Hippocampal formation (tissue), 2 donors: ENCODE results near the gene PSAP.

ENCODE experiments used
- DNase-seq, 2 donors: peaks; one replicate each; lab custom pipeline; 2025; lab: John Stamatoyannopoulos, UW

PSAP gene

DNA sequence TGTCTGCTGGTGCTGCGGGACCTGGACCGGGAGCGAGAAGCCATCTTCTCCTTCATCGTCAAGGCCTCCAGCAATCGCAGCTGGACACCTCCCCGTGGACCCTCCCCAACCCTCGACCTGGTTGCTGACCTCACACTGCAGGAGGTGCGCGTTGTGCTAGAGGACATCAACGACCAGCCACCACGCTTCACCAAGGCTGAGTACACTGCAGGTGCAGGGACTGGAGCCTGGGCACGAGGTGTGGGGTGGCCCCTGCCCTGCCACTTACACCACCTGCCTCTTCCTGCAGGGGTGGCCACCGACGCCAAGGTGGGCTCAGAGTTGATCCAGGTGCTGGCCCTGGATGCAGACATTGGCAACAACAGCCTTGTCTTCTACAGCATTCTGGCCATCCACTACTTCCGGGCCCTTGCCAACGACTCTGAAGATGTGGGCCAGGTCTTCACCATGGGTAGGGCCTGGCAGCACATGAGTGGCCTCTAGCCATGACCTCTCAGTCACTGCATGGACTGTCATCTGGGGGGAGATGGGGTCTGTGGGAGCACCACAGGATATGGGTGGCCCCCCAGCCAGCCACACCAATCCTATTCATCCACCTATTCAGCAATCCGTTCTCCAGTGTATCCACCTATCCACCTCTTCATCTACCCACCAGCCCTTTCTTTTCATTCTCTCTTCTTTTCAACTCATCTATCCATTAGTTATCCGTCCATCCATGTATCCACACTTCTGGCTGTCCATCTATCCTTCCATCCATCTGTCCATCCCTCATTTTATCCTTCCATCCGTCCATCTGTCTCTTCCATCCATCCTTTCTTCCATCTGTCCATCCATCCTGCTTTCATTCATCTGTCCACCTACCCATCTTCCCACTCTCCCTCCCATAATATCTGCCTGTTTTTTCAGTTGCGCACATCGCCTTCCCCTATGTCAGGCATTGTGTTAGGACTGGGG lies 43.2 kb downstream of the PSAP start:
- DNase-seq: no peak

DNA sequence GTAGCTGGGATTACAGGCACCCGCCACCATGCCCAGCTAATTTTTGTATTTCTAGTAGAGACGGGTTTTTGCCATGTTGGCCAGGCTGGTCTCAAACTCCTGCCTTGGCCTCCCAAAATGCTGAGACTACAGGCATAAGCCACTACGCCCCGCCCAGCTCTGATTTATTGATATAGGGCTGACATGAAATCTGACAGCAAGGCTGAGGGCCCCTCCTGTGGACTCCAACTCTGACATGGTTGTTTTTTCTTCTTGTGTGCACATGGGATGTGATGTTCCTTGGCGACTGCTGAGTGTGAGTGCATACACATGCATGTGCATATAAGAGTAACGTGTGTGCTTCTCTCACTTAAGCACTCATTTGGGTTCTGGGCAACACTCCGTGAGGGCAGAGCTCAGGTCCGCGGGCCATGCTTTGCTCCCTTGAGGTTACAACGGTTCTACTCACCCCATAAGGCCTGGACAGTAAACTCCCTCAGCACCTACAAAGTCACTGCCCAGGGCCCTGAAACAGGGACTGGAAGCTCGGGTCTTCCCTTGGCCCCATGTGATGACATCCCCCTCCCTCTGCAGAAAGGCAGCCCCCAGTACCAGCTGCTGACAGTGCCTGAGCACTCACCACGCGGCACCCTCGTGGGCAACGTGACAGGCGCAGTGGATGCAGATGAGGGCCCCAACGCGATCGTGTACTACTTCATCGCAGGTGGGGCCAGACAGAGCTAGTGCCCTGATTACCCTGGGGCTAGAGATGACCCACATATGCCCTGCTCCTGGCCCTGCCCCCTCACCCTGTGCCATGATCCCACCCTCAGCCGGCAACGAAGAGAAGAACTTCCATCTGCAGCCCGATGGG lies 44.1 kb downstream of the PSAP start:
- no peak for DNase-seq

DNA sequence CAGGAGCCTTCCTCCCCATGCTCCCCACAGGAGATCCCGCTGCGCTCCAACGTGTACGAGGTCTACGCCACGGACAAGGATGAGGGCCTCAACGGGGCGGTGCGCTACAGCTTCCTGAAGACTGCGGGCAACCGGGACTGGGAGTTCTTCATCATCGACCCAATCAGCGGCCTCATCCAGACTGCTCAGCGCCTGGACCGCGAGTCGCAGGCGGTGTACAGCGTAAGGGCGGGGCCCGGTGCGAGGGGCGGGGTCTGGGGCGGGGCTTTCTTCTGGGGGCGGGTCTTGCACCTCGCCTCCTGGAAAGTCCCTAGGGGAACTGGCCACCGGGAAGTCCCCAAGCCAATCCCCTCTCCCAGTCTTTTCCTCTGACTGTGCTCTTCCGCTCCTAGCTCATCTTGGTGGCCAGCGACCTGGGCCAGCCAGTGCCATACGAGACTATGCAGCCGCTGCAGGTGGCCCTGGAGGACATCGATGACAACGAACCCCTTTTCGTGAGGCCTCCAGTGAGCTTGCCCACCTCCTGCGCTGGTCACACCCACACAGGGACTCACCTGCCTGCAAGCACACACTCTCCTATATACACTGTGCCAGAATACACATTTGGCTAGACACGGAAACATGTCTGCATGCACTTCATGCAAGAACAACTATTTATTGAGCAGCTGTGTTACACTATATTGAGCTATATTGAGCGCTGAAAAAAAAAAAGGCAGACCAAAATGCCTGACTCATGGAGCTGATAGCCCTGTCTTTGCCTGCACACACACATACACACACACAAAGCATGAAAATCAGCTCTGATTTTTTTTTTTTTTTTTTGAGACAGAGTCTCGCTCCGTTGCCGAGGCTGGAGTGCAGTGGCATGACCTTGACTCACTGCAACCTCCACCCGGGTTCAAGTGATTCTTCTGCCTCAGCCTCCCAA lies 45.0 kb downstream of the PSAP start:
- DNase-seq: peak in 1 of 2 donors; percentile 22

DNA sequence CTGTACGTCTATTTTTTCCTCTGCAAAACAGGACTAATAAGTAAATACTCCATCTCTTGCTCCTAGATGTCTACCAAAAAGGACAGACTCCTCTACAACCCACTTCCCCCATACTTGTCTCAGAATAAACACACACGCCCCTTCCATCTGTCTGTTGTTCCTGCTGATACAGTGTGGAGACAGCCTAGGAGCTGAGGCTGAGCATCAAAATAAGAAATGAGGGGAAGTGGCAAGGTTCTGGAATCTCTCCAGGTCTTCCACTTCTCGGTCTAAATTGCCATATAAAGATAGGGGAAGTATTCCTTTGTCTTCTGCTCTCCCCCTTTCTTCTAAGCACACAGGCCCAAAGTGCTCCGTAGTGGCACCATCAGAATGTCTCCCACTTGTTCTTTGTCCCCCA lies 47.0 kb downstream of the PSAP start:
- DNase-seq: peak in 1 of 2 donors; percentile 37

DNA sequence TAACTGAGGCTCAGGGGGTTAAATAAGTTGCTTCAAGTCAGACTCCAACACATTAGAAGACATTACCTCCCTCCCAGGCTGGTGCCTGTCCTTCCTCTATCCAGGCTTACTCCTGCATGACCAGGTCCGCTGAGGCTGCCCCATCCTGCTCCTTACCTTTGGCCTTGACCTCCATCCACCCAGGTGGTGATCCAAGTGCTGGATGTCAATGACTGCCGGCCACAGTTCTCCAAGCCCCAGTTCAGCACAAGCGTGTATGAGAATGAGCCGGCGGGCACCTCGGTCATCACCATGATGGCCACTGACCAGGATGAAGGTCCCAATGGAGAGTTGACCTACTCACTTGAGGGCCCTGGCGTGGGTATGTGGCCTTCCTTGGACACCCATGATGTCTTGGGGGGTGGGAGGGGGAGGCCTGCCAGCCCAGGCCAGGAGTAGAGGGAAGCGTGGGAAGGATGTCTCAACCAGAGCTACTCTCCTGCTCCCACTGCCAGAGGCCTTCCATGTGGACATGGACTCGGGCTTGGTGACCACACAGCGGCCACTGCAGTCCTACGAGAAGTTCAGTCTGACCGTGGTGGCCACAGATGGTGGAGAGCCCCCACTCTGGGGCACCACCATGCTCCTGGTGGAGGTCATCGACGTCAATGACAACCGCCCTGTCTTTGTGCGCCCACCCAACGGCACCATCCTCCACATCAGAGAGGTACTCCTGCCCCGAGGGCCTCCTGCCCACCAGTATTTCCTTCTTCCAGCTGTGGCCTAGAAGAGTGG lies 48.1 kb downstream of the PSAP start:
- no peak for DNase-seq

DNA sequence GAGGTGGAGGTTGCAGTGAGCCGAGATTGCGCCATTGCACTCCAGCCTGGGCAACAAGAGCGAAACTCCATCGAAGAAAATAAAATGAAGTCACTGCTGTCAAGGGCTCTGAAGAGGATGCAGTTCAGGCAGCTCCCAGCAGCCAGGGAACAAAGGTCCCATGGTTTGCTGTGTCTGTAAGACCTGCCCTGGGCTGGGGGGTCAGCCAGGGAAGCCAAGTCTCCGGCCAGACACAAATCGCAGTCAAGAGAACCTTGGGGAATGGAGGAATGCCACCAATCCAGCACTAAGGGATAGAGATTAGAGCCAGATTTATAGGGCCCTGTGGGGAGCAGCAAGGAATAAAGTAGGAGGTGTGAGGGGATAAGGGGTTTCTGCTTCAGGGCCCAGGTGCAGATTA lies 48.8 kb downstream of the PSAP start:
- no peak for DNase-seq

DNA sequence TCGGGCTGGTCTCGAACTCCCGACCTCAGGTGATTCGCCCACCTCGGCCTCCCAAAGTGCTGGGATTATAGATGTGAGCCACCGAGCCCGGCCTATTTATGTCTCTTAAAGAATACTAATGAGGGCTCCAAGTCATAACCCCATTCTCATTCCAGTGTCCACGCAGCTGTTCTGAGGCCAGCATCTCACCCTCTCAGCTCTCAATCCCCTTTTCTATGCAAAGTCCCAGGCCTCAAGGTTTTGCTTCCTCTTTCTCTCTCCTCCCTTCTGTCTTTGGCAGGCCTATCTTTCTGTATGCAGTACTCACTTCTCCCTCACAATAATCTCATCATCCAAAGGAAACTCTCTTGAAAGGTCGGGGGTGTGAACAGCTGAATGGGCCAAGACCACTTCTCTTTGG lies 49.7 kb downstream of the PSAP start:
- no peak for DNase-seq

DNA sequence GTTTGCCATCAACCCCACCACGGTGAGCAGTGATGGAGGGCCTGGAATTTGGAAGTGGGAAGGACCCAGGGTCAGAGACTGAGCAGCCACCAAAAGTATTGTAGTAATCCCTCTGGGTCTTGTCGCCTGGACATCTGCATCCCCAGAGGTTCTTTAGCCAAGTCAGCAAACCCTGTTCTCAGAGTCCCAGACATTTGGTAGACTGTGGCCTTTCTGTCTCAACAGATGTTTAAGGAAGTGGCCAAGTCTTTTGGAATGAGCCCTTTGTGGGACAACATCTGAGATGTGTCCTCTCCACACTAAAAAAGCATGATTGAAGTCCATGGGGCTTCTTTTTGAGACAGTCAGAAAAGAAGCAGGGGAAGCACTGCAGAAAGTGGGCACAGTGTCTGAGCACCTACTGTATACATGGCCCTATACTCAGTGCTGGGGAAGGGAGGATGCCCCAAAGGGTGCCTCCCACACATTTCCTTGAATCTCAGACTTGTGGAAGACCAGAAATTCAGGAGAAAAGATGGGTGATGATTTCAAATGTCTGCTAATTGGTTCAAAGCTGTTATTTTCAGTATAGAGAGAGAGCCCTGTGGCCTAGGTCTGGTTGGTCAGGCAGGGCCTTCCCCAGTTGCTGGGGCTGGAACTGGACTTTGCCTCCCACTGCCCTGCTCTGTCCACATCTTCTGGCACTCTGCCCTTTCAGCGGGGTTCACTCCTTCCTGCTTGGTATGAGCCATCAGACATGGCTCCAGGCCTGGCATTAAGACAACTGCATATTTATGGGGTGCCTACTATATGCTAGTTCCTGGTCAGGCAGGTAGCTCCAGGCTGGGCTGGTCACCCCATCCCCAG lies 51.2 kb downstream of the PSAP start:
- DNase-seq: no peak

DNA sequence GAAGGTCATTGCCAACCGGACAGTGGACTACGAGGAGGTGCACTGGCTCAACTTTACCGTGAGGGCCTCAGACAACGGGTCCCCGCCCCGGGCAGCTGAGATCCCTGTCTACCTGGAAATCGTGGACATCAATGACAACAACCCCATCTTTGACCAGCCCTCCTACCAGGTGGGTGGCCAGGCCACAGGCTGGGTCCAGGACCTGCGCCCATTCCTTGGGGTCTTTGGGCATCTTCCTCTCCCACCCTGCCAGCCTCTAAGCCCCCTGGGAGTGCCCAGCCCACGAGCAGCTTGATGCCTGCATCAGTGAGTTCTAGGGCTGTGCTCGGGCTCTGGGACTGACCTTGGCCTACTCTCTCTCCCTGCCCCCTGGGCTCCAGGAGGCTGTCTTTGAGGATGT lies 51.9 kb downstream of the PSAP start:
- DNase-seq: no peak

DNA sequence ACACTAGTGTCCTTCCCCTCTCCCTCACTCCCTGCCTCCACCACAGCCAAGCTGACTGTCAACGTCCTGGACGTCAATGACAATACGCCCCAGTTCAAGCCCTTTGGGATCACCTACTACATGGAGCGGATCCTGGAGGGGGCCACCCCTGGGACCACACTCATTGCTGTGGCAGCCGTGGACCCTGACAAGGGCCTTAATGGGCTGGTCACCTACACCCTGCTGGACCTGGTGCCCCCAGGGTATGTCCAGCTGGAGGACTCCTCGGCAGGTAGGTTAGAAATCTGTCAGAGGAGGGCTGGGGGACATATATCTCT lies 52.8 kb downstream of the PSAP start:
- no peak for DNase-seq

DNA sequence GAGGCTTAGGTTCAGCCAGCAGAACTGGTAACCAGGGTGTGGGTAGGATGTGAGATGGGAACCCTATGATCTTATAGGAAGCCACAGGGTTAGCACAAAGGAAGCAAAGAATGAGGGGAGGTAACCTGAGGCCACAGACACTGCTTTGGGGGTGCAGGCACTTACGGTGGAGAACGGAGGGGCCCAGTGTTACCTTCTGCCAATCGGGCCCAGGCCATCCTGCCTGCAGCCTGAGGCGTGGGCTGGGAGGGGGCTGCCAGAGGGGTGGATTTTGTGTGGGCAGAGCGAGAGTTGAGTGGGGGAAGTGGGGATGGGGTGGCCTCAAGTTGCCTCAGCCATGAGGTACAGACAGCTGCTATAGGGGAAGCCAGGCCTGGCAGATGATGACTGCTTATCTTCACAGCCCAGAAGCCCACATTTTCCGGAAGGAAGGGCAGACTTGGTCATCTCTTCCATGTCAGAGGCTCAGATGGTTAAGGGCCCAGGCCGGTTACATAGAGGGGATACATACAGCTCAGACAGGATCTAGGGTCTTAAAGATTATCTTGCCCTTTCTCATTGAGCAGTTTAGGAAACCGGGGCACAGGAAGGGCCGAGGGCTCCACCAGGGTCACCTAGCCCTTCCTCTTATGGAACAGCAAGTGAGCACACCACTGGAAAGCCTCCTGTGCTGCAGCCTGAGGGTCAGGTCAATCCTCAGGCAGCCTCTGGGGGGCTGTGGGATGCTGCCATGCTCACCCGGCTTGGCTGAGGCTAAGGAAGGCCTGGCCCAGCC lies 53.3 kb downstream of the PSAP start:
- no peak for DNase-seq

DNA sequence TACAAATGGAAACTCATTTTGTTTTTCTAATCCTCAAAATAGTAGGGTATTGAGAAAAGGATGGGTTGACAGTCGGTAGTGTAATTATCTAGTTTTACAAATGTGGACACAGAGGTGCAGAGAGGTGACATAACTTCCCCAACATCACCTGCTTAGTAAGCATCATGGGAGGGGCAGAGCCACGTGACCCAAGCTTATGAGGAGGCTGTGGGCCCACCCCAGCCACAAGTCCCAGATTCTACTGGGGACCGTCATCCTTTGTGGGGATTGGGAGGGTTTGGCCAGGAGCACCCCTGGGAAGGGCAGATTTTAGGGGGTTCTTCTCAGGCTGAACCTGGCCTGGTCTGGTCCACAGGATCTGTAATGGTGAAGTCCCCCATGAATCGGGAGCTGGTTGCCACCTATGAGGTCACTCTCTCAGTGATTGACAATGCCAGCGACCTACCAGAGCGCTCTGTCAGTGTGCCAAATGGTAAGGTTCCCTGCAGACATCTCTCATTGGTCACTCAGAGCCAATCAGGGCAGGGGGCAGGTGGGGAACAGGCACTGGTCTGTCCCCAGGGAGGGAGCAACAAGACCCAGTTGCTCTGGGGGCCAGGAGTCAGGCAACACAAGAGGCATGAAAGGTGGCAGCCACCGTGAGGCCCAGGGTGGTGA lies 54.2 kb downstream of the PSAP start:
- no peak for DNase-seq

DNA sequence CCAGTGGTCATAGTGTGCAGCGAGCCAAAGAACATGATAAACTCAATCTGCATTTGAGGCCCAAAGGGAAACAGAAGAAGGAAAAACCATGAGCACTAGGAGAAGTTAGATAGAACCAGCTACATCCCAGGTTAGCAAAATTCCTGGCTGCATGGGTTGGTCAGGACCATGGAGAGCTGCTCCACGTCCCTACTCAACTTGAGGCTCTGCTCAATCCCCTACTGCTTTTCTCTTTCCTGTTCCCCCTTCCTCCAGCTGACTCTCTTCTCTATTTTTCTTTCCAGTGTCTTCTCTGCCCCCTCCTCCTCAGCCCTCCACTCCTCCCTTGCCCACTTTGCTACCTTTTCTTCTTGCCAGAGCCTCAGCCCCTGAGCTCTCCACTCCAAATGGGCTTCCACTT lies 55.8 kb downstream of the PSAP start:
- DNase-seq: no peak

DNA sequence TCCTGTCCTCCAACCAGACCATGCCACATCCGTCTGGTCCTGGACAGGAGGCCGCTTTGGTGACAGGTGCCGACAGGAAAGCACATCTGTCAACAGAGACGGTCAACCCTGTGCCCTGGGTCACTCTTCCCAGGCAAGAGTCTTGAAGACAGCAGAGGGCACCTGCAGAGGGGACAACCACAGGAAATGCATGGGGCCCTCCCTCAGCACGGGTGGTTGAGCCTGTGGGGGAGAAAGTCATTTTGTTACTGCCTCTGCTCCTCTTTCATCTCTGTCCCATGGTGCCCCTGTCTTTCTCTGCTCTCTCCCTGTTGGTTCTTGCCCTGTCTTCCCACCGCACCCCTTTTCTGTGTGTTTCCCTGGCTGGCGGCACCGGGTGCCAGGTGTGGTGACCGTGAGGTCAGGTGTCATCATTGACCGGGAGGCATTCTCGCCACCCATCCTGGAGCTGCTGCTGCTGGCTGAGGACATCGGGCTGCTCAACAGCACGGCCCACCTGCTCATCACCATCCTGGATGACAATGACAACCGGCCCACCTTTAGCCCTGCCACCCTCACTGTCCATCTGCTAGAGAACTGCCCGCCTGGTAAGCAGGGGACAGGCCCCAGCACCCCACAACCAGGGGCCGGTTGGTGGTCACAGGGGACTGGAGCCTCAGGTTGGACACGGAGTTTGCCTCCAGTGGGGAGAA lies 60.2 kb downstream of the PSAP start:
- no peak for DNase-seq

DNA sequence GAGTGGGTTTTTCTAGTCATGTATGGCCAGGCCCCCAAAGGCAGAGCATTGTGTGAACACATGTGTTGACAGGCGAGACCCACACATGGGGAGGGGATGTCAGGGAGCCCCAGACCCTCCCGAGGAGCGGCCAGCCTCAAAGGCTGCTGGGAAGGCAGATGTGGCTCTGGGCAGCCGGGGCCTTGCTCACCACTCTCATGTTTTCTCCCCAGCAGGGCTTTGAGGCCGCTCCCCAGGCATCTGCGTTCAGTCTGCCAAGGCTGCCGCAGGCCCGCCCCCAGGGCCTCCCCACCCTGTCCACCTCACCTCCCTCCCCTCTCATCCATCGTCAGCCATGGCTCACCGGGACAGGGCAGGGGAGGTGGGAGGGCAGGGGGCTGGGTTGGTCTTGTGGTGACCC lies 61.2 kb downstream of the PSAP start:
- DNase-seq: no peak

DNA sequence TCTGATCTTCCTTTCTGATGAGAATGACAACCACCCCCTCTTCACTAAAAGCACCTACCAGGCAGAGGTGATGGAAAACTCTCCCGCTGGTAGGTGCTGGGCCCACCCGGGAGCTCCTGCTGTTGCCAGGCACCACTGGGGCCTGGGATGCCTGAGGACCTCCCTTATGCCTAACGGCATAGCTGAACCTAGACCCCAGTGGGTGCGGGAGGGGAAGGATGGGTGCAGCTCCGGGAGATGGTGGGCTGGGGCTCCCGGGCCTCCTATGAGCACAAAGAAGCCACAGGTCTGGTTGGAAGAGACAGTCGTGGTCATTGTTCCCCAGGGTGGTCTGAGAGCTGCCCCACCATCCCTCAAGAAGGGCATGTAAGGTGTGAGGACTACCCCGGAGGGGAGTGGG lies 62.1 kb downstream of the PSAP start:
- DNase-seq: no peak

DNA sequence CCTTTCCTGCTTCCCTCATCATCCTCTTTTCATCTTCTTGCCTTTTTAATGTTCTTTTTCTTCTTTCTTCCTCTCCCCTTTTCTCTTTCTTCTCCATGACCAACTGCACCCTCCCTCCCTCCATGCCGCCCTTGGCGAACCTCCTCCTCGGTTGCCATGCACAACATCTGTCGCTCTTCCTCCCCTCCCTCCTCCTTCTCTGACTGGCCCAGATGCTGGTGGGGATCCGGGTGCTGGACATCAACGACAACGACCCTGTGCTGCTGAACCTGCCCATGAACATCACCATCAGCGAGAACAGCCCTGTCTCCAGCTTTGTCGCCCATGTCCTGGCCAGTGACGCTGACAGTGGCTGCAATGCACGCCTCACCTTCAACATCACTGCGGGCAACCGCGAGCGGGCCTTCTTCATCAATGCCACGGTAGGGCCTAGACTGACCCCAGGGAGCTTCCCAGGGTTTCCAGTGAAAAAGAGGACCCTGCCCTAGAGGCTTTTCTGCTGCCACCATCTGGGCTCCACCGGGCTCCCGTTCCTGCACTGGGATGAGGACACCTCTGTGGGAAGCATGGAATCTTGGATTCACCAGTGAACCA lies 66.3 kb downstream of the PSAP start:
- DNase-seq: no peak
